ENCODE measurements around the gene ATG7.

Gene ATG7

GRCh38 chr3:11602239-11602840 is 330.1 kb downstream of the ATG7 start:
- no peak for DNase-seq

- DNase-seq = no peak
Measured at GRCh38 chr3:11602886-11603527, 330.8 kb downstream of the ATG7 start.

GRCh38 chr3:11603628-11604027 is 331.4 kb downstream of the ATG7 start:
- DNase-seq = no peak

GRCh38 chr3:11604139-11604892 is 332.1 kb downstream of the ATG7 start:
- no peak for DNase-seq

GRCh38 chr3:11605398-11605797 is 333.2 kb downstream of the ATG7 start:
- DNase-seq = no peak

- DNase-seq = no peak
Measured at GRCh38 chr3:11606090-11606784, 334.0 kb downstream of the ATG7 start.

GRCh38 chr3:11606865-11607440 is 334.8 kb downstream of the ATG7 start:
- DNase-seq = no peak

All from NCI-H446 treated with DMSO at 0.1 percent for 48 hours (cell line).